CD4-positive, alpha-beta T cell treated with Interleukin-1 beta for 1 hour (primary cell): ENCODE measurements around the gene JADE1.

ENCODE experiments used
- DNase-seq, 2 donors: peaks; one replicate each; pipeline ENCODE4 v3.0.0-alpha.2; 2020 to 2022

Gene JADE1

DNA sequence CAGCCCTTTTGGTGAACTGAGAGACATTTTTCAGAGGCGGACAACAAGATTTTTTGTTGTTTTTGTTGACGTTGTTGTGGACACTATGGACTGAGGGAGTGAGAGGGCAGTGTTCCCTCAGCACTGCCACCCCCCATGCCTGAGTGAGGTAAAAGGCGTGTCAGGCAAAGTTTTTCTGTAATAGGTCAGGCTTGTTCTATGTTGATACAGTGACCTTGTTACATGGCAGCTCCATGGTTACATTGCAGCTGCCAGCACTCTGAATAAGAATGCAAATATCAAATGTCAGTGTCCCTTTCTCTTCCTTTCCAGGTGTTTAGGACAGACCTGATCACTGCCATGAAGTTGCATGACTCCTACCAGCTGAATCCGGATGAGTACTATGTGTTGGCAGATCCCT is 36.6 kb downstream of the JADE1 start:
- no peak for DNase-seq

- no peak for DNase-seq
Observed at GRCh38 chr4:128847082-128847724, 37.7 kb downstream of the JADE1 start.

DNA sequence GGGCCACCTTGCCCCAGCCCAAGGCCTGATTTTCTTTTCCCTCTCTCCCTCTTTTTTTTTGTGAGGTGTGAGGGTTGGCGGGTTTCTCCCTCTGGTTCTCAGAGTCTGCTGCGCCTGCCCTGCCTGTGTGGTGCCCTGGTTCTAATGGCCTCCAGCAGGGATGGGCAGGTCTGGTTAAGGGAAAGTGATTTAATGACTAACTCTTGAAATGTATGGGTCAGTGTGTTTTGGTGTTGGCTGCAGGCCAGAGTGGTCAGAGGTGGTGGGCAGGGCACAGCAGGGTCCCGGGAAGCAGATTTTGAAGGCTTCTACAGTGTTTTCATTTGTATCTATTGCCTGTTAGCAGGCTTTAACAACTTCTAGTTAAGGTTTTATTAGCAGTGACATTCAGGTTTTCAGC is 39.0 kb downstream of the JADE1 start:
- no peak for DNase-seq

GRCh38 chr4:128850252-128850651 is 40.8 kb downstream of the JADE1 start:
- DNase-seq: no peak

DNA sequence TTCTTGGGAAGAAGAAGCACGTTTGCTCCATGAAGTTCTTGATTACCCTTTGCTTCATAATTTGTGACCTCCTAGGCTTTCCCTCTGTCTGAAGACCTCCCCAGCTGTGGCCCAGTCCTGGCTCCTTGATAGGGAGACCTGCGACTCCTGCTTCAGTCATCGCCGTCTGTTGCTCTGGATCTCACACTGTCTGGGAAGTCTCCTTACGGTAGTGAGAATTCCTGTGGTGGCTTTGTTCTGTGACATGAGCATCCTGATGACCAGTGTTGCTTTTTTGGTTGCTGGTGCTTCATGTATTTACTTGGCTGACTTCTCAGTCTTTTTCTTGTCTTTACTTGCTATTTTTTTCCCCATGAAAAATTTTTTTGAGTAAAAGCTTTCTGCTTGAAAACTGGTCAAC is 44.2 kb downstream of the JADE1 start:
- DNase-seq: no peak

DNA sequence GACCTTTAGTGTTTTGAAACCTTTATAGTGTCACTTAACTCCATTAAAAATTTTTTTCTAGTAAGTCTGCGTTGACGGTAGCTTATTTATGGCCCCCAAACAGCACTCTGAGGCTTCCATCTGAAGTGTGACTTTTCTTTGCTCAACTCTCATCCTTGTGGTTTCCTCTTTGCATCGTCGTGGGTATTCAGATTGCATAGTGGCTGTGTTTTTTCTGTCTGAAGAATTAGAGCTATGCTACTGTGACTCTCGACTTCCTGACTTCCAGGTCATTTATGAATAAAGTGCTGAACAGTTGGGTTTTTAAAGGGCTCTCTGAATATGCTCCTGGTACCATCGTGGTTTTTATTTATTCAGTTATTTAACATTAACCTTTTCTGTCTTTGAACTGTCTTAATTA is 44.9 kb downstream of the JADE1 start:
- peak; percentile 13 to 47 for DNase-seq

DNA sequence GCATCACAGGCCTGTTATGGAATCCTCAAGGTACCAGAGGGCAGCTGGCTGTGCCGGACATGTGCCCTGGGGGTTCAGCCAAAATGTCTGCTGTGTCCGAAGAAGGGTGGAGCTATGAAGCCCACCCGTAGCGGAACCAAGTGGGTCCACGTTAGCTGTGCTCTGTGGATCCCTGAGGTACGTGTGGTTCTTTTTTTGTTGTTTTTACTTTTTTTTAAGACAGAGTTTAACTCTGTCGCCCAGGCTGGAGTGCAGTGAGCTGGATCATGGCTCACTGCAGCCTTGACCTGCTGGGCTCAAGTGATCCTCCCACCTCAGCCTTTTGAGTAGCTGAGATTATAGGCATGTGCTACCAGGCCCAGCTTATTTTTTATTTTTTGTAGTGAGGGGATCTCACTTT is 46.1 kb downstream of the JADE1 start:
- no peak for DNase-seq

DNA sequence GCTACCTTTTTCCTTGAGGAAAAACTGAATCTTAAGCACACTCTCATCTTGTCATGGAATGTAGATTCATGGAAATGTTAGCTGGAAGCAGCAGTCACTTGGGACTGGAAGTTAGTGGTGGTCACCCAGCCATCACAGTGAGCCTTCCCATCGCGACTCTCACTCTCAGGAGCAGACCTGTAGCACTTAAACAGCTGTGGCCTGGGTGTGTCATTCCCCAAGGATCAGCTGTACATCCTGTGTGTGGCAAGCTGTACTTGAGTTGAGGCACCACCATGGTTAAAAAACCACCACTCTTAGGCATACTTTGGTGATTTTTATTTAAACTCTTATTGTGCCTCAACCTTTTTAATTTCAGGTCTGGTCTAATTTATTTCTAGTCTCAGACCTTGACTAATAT is 46.7 kb downstream of the JADE1 start:
- no peak for DNase-seq

- no peak for DNase-seq
Observed at GRCh38 chr4:128858879-128859671, 49.6 kb downstream of the JADE1 start.

GRCh38 chr4:128859887-128860677 is 50.6 kb downstream of the JADE1 start:
- DNase-seq: no peak

- peak in 1 of 2 donors; percentile 8 for DNase-seq
Observed at GRCh38 chr4:128861856-128862518, 52.5 kb downstream of the JADE1 start.

- DNase-seq: peak; percentile 30 to 42
Observed at GRCh38 chr4:128862608-128863311, 53.3 kb downstream of the JADE1 start.

DNA sequence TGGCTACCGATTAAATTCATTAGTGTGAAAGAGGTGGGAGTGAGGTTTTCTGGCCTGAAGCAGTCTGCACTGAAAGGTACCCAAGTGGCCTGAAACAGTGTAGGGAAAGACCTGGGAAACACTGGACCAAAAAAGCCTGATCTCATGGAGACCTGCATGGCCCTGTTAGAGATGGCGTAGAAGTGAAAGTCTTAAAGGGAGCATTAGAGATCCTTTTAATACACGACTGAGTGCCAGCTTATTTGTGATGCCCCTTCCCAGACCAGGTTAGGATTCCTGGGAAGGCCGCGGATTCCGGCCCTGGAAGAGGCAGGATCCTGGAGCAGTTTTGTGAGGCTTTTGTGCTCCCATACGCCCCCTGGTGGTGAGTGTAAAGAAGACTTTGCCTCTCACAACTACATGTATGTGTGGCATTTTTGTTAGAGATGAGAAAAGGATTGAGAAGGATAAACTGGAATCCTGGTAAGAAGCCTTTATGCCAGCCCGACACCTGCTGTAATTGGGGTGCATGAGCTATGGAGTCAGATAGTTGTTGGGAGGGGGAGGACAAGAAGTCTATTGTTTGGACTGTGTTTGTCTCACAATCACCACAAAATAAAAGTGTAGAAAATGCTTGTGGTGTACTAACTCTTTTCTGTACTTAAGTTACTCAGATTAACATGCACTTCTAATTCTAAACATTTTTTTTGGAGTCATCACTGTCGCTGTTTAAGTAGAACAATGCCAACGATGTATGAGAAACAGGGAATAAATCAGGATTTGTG is 54.0 kb downstream of the JADE1 start:
- peak; percentile 53 to 66 for DNase-seq

- no peak for DNase-seq
Observed at GRCh38 chr4:128865132-128865531, 55.6 kb downstream of the JADE1 start.

DNA sequence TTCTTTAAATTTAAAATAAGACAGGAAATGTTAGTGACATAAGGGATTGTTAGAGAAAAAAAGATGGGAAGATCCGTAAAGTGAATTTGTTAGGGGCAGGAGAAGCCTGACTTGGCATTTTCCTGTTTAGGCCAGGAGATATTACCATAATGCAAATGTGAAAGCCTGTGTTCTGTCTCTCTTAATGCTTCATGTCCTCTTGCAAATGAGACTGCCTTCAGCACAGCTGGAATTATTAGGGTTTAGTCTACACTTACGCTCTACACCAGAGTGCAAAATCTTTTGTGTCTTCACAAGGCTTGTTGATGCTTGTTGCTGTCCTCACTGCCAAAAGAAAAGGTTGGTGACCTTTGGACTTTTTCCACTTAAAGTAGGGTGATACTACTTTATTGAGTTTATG is 56.8 kb downstream of the JADE1 start:
- DNase-seq: no peak

- DNase-seq: no peak
Observed at GRCh38 chr4:128866691-128867090, 57.2 kb downstream of the JADE1 start.

DNA sequence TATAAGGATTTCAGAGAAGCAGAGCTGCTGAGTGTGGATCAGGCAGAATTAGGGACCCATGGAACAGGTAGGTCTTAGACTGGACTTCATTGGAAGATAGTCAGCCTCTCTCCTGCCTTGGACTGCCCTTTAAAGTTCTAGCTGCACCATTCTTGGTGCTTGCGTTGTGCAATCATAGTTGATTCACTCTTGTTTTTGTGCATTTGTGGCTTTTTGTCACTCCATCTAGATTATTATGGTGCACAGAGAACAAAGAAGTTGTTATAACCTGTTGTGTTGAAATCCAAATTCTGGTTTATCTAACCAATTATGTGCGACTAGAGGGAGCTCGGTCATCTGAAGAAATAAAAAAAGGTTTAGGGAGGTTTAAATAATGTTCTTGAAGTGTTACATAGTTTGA is 59.3 kb downstream of the JADE1 start:
- DNase-seq: no peak

DNA sequence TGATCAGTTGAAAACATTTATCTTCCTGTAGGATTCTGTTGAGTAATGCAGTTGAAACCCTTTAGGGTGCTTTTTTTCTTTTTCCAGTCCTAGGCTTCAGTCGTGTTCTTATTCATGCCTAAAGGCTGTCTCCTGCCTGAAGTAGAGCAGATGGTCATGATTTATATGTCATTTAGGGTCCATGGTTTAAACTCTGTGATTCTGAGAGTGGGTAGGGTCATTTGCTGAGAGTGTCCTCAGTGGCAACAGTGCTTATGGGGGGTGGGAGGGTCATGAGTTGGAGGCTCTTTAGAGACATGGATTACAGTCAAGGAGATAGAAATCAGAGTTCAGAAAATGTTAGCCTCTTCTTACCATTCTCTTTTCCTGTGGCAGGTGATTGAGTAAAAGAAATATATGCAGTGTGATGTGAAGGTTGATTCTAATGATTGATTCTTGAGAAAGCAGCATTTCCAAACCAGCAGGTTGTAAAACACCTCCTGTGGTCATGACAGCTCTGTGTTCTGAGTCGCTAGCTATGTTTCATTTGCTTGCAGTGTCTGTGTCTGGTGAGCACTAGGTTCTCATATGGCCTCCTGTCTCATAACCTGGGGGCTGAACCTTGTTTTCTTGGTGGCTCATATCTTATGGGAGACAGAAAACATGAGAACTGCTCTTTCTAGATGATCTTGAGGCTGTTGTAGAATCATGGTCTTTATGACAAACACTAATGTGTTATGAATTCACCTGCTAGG is 60.4 kb downstream of the JADE1 start:
- no peak for DNase-seq

DNA sequence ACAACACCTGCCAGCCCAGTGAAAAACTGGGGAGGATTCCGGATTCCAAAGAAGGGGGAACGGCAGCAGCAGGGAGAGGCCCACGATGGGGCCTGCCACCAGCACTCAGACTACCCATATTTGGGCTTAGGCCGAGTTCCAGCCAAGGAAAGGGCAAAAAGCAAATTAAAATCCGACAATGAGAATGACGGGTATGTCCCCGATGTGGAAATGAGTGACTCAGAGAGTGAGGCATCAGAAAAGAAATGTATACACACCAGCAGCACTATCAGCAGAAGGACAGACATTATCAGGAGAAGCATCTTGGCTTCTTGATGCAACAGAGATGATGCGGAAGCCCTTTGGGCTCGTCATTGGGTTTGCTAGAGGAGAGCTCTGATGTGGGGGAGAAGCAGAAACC is 62.4 kb downstream of the JADE1 start:
- DNase-seq: no peak

DNA sequence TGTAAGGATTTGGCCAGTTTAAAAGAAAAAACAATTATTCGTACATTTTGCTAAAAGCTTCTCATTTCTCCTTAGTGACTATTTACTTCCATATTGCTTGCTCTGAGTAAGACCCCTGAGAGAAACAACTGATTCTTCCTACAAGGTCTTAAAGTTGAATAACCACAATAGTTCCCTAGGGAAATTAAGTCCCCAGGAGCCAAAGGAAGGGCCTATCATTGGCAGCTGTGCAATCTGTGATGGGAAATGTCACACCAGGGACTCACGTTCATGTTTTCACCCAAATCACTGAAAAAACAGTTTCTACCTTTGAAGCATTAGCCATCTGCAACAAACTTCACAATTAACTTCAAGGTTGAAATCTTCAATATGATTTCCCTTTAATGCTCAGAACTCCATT is 66.7 kb downstream of the JADE1 start:
- DNase-seq: no peak

DNA sequence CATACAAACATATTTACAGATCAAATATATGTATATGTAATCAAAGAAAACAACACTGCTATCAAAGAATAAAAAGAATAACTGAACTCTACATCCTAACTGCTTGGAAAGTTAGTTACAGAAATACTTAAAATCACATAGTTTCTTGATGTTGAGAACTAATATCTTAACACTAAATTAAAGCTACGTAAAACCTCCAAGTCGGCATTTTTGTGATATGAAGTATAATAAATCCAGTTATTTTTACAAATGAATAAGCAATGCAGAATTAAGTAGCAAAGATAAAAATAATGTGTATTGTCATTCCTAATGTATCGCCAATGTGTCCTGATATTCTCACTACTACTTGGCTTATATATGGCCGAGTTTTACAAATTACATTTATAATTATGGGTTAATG is 68.4 kb downstream of the JADE1 start:
- no peak for DNase-seq
